HG02588 (cell line): ENCODE results near the gene WNT7A.

ENCODE experiments used
- ATAC-seq: cut with Tn5 transposase; IDR thresholded peaks from one replicate; pipeline ENCODE4 v1.9.1; 2021; ENCODE audit warnings: mild to moderate bottlenecking, moderate library complexity; ENCODE audit not compliant: unreplicated experiment

Gene WNT7A

DNA sequence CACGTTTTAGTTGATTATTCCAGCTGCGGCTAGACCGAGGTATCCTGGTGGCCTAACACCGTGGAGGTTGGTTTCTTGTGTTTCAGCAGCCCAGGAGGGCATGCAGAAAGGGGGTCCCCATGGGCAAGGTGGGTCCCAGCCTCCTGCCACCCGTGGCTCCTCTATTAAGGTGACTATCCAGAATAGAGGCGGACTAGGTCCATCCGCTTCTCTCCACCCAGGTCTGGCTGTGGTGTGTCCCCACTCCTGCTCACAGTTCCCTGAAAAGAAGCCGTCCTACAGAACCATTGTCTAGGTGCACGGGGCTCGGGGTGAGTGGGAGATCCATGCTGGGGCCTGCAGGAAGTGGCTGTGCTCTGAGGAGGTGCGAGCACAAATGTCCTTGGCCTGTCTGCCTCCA lies 81.5 kb downstream of the WNT7A start:
- ATAC-seq = no peak

GRCh38 chr3:13796701-13797460 lies 83.0 kb downstream of the WNT7A start:
- no peak for ATAC-seq

DNA sequence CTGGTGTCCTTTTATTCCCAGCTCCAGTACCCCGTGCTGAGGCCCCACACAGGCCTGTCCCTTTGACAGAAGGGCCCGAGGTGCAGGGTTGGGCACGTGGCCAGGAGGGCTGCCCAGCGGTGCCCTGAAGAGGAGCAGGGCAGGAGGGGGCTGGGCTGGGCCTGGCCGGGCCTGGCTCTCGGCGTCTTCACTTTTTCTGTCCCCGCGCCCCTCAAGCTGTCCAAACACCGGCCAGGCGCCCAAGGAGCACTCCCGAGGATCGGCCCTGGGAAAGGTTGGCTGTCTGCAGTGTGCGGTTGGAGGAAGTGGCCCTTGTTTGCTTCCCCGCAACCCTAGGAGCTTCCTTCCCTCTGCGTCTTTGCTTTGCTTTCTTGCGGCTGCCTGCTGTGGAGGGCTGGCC lies 84.1 kb downstream of the WNT7A start:
- ATAC-seq = no peak

DNA sequence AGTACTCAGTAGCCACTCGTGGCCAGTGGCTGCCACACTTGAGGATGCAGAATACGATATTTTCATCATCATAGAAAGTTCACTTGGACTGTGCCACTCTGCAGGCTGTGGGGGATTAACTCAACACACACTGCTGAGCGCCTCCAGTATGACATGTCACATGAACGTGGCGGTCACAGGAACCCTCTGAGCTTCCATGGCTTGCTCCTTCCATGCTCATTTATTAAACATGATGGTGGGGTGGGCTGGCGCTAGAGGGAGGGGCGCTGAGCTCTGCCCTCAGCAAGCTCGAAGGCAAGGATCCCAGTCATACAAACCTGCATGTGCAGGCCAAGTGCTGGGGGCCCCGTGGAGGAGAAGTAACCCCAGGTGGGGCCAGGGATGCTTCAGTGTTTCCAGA lies 85.5 kb downstream of the WNT7A start:
- ATAC-seq = no peak

DNA sequence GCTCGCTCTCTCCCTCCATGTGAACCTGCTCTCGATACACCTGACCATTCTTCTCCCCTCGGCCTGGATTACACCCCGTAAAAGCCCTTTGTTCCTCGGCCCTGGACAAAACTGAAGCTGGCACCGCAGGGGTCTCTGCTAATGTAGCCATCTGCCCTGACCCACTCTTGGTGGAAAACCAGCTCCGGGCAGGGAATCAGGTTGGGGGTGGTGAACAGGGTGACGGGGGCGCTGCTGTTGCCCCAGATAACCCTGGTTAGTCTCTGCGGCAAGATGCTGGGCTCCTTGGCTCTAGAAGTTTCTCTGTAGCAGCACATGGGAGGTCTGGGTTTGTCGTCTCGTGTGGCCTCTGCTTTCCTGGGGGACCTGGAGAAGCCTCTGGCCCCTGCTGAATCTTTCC lies 86.4 kb downstream of the WNT7A start:
- no peak for ATAC-seq

GRCh38 chr3:13792512-13793371 lies 87.1 kb downstream of the WNT7A start:
- ATAC-seq = no peak

GRCh38 chr3:13792051-13792490 lies 87.8 kb downstream of the WNT7A start:
- ATAC-seq = no peak

DNA sequence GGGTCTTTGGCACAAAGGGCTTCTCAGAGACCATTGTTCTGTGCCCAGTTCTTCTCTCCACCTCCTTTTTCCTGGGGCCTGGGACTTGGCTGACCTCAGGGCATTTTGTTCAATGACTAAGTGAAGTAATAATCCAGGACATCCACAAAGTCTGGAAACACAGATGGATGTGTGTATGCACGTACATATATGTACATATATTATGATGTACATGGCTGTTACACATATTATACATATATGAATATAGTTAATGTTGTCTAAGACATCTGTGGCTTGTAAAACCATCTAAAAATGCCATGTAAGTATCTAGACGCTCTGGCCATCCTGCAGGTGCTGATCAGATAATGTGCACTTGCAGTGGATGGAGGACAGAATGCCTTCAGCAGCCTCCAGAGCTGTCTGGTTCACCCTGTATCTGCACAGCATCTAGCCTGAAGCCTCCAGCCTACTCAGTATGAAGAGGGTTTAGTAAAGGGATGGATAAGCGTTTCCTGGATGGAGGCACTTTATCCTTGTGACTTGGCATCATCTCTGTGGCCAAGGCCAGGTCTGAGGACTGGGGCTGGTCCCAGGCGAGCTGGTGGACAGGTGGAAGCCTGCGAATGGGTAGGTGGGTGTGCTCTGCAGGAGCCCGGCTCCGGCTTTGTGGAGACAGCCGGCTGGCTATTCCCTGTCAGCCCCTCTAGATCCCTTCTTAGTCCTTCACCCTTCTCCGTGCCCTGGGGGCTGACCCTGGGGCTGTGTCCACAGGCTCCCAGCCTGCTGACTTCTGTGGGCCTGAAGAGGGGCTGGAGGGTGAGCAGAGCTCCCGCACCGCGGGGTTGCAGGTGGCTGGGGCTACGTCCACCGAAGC lies 88.4 kb downstream of the WNT7A start:
- no peak for ATAC-seq

GRCh38 chr3:13790376-13791197 lies 89.3 kb downstream of the WNT7A start:
- no peak for ATAC-seq

DNA sequence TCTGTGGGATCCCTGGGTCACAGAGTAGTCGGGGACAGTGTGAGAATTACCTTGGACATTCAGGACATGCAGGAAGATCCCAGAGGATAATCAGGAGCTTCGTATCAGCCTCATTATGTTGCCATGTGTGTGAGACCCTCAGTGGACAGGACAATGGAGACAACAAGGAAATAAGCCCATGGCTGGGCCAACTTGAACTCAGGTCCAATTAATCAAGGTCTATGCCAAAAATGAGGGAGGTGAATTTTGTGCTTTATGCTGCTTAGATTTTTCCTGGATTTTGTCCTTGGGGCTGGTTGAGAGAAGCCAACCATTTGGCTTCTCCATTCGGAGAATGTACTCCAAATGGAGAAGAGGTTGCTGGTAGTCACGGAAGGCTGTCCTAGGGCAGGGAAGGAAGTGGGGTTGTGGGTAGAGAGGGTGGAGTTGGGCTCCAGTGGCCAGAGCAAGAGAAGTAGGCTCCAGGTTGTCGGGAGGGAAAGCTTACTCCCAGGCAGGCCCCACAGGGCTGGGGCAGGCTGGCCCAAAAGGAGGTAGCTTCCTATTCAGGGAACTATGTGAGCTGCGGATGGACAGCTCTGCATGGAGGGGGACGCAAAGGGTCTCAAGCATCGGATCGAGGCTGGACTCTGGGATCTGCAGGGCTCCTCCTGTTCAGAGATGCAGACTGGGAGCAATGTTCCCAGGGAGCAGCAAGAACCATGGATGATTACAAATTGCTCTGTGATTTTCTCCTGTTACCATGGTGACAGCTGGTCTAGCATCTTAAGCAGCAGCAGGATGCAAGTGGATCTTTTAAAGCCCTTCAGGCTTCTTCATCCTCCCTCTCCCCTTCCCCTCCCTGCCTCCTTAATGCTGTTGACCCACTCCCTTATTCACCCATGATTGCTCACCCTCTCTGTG lies 91.1 kb downstream of the WNT7A start:
- ATAC-seq = no peak

DNA sequence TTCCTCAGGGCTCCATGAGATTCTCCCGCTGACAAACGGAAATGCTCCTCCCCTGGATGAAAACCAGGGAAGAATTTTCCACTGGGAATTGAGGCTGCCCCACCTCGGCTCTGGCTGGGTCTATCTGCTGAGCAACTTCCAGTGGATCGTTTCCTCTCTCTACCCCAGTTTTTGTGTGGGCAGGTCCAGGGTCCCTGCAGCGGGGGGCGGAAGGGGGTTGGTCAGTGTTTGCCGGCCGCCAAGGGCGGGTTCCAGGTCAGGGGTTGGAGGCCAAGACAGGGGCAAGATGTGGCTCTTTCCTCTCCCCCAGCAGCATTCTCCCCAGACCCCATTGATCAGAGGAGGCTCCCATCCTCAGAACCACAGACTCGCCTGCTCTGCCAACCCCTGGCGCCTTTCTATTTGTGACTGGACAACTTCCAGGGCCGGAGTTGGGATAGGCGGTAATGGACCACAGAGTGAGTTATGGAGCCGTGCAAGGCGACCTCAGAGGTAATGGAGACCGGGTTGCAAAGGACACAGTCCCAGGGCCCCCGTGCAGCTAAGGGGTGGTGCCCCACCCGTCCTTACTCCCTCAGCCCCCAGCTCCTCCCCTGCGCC lies 92.2 kb downstream of the WNT7A start:
- no peak for ATAC-seq

- ATAC-seq = no peak
Measured at GRCh38 chr3:13786811-13787210, 93.1 kb downstream of the WNT7A start.

DNA sequence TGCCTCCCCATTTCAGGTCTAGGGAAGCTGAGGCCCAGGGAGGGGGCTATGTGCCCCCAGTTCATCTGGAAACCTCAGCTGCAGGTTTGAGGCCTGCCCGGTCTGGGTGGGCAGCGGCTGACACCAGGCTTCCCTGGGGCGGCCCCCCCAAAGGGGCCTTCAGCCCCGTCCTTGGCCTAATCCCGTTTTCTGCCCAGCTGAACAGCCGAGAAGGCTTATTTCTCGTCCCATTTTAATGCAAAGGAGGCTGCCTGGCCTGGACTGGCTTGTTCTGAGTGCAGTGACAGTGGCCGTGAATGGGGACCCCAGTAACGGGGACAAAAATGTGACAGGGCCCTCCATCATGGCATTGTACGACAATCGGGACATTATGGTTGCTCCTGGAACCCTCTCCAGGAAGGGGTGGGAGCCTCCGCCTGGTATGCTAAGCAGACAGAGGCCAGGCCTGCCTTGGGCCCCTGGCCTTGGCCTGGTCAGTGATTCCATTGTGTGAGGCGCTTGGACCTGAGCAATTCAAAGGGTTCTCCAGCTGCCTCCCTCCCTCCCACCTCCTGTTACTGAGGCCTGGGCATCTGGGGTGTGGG lies 93.9 kb downstream of the WNT7A start:
- no peak for ATAC-seq

DNA sequence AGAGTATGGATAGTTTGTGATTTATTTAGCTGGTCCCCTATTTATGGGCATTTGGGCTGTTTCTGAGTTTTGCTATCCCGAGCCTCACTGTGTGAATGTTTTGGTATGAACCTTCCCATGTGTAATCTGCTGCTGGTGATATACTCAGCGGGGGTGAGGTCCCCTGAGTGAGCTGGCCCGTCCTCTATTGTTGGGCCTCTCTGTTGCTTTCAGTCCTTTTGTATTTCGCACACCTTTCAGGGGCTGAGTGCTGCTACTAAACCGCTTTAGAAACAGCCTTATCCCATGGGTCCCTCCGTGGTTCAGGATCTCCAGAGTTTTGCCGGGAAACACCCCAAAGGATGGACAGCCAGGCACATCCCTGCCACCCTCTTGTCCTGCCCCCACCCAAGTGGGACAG lies 94.5 kb downstream of the WNT7A start:
- no peak for ATAC-seq

DNA sequence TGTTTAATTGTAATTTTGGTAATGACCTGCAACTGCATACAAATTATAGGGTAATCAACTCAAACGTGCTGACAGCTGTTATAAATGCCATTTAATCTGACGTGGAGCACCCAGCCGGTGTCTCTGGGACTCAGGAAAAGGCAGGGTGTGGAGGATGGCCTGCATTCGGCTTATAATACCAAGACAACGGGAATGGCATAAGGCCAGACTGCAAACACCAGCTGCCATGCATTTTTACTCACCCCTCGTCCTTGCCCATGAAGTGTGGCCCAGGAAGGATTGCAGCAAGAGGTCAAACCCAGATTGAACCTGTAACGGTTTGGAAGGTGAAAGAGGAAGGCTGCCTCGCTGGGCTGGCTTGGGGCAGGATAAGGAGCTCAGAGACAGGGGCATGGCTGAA lies 96.4 kb downstream of the WNT7A start:
- ATAC-seq = no peak

DNA sequence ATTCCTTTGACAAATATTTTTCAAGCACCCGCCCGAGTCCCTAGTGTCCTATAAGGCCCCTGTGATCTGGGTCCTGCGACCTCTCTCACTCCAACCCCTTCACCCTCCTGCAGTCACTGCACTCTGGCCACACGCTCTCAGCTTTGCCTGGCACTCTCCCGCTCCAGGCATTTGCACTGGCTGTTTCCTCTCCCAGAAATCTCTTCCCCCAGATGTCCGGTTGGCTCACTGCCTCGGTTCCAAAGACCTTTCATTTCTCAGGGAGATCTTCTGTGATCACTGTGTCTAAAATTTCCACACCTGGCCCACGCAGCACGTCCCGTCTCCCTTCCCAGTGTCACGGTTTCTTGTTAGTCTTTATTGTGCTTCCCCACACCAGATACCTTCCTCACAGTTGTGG lies 97.4 kb downstream of the WNT7A start:
- no peak for ATAC-seq

DNA sequence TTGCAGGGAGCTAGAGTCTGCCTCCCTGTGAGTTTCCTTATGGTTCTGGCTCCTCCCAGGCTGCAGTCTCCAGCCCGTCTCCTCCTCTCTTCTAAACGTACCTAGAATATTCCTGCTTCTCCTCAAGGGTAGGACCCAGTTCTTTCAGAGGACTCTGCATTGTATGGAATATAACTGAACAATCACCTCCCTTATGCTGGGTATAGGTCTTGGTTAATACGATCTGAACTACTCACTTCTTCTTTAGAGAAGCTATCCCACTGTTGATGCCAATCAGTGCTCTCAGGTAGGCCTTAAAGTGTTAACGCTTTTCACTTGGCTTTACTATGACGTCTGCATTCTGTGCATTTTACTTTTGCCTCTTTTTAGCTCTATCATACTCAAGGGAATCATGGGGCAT lies 98.5 kb downstream of the WNT7A start:
- ATAC-seq = no peak

GRCh38 chr3:13780432-13781176 lies 99.3 kb downstream of the WNT7A start:
- no peak for ATAC-seq
